Body of pancreas (tissue), 4 donors: Measurements from ENCODE around the gene DTNB.

Source experiments
- CTCF ChIP-seq, 7 experiments: fragments of 450-650 bp in 4 of 7; fragments of 200-600 bp in 3 of 7; sonication (generic) in 3 of 7; IDR thresholded peaks; one replicate each; pipeline ENCODE4 v1.5.1; 2016 to 2019; ENCODE audit warnings: antibody characterized with exemption in 7 of 7
- POLR2A ChIP-seq, 3 donors: fragments of 450-650 bp; IDR thresholded peaks; one replicate each; pipeline ENCODE4 v1.6.1; 2016; ENCODE audit warnings: antibody characterized with exemption in 3 of 3, mild to moderate bottlenecking in 2 of 3

- TF ChIP-seq CTCF (IDR thresholded peaks at IDR 0.05) (no peak), POLR2A (IDR thresholded peaks at IDR 0.05) (no peak)
These were observed 227.9 kb downstream of the DTNB start for GRCh38 chr2:25445464-25445863.
